ENCODE results near the gene GAS6. TPM values are rescaled to one million over a fixed set of nuclear protein-coding genes. Genes with fewer than 3 reads are reported as not detected.

GAS6 gene
- total and polyA plus RNA-seq, 2 donors (not counting 1 experiment from before 2014, with no cell fraction given), result 227 to 301 TPM

DNA sequence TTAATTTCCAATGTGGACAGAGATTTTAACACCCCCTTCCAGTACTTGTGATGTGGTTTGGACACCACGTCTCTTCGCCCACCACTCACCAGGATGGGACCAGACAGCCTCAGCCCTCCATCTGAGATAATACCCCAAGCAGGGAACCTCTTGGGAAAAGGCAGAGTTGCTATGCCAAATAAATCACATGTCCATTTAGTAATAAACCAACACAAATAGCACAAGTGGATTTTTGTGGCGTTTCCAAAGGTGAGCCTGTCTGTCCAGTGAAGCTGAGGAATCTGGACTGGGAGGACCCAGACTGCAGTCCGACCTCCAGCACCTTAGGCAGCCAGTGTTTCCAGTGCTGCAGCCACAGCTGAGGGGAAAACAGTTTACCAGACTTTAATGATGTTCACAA lies 34.1 kb upstream of the GAS6 start:
- Histone ChIP-seq H3K4me3 (replicated peaks in 1 of 4; ENCODE audit: control extremely low read depth in 1 of 4, insufficient read depth in 1 of 4, low read depth in 3 of 4, low read length in 4 of 4) (no peak overlapping the region), H3K9me3 (ENCODE audit: control insufficient read depth, insufficient read depth, low read depth, low read length) (no peaks in the 10 kb centered on the region), H3K27me3 (ENCODE audit: control insufficient read depth, insufficient read depth, low read length) (no peaks in the 10 kb centered on the region), H3K9ac (ENCODE audit: insufficient read depth, low read length) (no peak overlapping the region), H3K4me1 (ENCODE audit: control insufficient read depth, extremely low read depth, insufficient read depth, low read length) (peaks cover 16% of the 10 kb centered on the region), H3K36me3 (ENCODE audit: control insufficient read depth, insufficient read depth, low read length) (peaks cover 1% of the 10 kb centered on the region), H3K79me2 (ENCODE audit: control insufficient read depth, insufficient read depth, low read length) (no peaks in the 10 kb centered on the region), H2AFZ (ENCODE audit: low read length) (no peak overlapping the region), H3K27ac (ENCODE audit: insufficient read depth, low read length) (peak overlapping the region; percentile 86), H3K4me2 (ENCODE audit: extremely low read depth, insufficient read depth, low read length) (no peak overlapping the region), H4K20me1 (ENCODE audit: control insufficient read depth, extremely low read depth, insufficient read depth, low read length) (no peaks in the 10 kb centered on the region)
- peak in 1 of 2 donors; percentile 69 for DNase-seq (ENCODE audit: low read depth in 2 of 2)
- no peak for TF ChIP-seq EZH2 (IDR thresholded peaks at IDR 0.05; ENCODE audit: low read length, missing control alignments)
- TF ChIP-seq, protein P1, sequence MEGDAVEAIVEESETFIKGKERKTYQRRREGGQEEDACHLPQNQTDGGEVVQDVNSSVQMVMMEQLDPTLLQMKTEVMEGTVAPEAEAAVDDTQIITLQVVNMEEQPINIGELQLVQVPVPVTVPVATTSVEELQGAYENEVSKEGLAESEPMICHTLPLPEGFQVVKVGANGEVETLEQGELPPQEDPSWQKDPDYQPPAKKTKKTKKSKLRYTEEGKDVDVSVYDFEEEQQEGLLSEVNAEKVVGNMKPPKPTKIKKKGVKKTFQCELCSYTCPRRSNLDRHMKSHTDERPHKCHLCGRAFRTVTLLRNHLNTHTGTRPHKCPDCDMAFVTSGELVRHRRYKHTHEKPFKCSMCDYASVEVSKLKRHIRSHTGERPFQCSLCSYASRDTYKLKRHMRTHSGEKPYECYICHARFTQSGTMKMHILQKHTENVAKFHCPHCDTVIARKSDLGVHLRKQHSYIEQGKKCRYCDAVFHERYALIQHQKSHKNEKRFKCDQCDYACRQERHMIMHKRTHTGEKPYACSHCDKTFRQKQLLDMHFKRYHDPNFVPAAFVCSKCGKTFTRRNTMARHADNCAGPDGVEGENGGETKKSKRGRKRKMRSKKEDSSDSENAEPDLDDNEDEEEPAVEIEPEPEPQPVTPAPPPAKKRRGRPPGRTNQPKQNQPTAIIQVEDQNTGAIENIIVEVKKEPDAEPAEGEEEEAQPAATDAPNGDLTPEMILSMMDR (conservative IDR thresholded peaks at IDR 0.05 in 1 of 2, IDR thresholded peaks at IDR 0.05 in 1 of 2; ENCODE audit: low read depth in 1 of 2, low read length in 2 of 2), result no peak

DNA sequence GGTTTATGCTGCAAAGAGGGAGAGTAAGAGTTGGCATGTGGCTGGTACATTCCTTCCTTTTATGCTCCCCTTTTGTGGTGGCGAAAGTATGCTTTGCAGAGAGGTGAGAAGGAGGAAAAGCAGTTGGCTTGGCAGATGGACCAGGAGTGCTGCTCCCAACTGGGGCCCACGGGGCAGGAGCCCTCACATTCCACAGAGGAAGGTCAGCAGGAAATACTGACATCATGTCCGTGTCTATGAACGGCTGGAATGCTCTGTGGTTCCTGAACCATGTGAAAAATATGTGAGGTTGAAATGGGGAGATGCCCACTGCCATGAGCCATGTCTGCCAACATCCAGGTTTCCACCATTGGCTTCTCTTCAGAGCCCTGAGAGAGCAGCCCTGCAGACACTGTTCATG lies 33.3 kb upstream of the GAS6 start:
- H4K20me1 ChIP-seq (ENCODE audit: control insufficient read depth, extremely low read depth, insufficient read depth, low read length), result no peaks in the 10 kb centered on the region
- H3K36me3 ChIP-seq (ENCODE audit: control insufficient read depth, insufficient read depth, low read length), result peaks cover 1% of the 10 kb centered on the region
- TF ChIP-seq, protein P1 (conservative IDR thresholded peaks at IDR 0.05 in 1 of 2, IDR thresholded peaks at IDR 0.05 in 1 of 2; ENCODE audit: low read depth in 1 of 2, low read length in 2 of 2), result no peak
- H3K27ac ChIP-seq (ENCODE audit: insufficient read depth, low read length), result peak overlapping the region; percentile 86
- peak overlapping the region; percentile 46 for H3K4me2 ChIP-seq (ENCODE audit: extremely low read depth, insufficient read depth, low read length)
- peaks cover 16% of the 10 kb centered on the region for H3K4me1 ChIP-seq (ENCODE audit: control insufficient read depth, extremely low read depth, insufficient read depth, low read length)
- DNase-seq (ENCODE audit: low read depth in 2 of 2), result peak; percentile 83 to 99
- H3K79me2 ChIP-seq (ENCODE audit: control insufficient read depth, insufficient read depth, low read length), result no peaks in the 10 kb centered on the region
- no peak overlapping the region for H3K9ac ChIP-seq (ENCODE audit: insufficient read depth, low read length)
- H3K9me3 ChIP-seq (ENCODE audit: control insufficient read depth, insufficient read depth, low read depth, low read length), result no peaks in the 10 kb centered on the region
- H3K4me3 ChIP-seq (replicated peaks in 1 of 4; ENCODE audit: control extremely low read depth in 1 of 4, insufficient read depth in 1 of 4, low read depth in 3 of 4, low read length in 4 of 4), result no peak overlapping the region
- H2AFZ ChIP-seq (ENCODE audit: low read length), result no peak overlapping the region
- no peaks in the 10 kb centered on the region for H3K27me3 ChIP-seq (ENCODE audit: control insufficient read depth, insufficient read depth, low read length)

GRCh38 chr13:113895436-113895835 lies 31.6 kb upstream of the GAS6 start:
- Histone ChIP-seq H2AFZ (ENCODE audit: low read length) (no peak overlapping the region), H3K27ac (ENCODE audit: insufficient read depth, low read length) (no peak overlapping the region), H4K20me1 (ENCODE audit: control insufficient read depth, extremely low read depth, insufficient read depth, low read length) (no peaks in the 10 kb centered on the region), H3K4me3 (replicated peaks in 1 of 4; ENCODE audit: control extremely low read depth in 1 of 4, insufficient read depth in 1 of 4, low read depth in 3 of 4, low read length in 4 of 4) (no peak overlapping the region), H3K9ac (ENCODE audit: insufficient read depth, low read length) (no peak overlapping the region), H3K9me3 (ENCODE audit: control insufficient read depth, insufficient read depth, low read depth, low read length) (no peaks in the 10 kb centered on the region), H3K79me2 (ENCODE audit: control insufficient read depth, insufficient read depth, low read length) (no peaks in the 10 kb centered on the region), H3K4me2 (ENCODE audit: extremely low read depth, insufficient read depth, low read length) (no peak overlapping the region), H3K27me3 (ENCODE audit: control insufficient read depth, insufficient read depth, low read length) (no peaks in the 10 kb centered on the region), H3K4me1 (ENCODE audit: control insufficient read depth, extremely low read depth, insufficient read depth, low read length) (peaks cover 16% of the 10 kb centered on the region), H3K36me3 (ENCODE audit: control insufficient read depth, insufficient read depth, low read length) (peaks cover 1% of the 10 kb centered on the region)
- DNase-seq (ENCODE audit: low read depth in 2 of 2), result no peak
- TF ChIP-seq EZH2 (IDR thresholded peaks at IDR 0.05; ENCODE audit: low read length, missing control alignments), result no peak
- TF ChIP-seq, protein P1 (conservative IDR thresholded peaks at IDR 0.05 in 1 of 2, IDR thresholded peaks at IDR 0.05 in 1 of 2; ENCODE audit: low read depth in 1 of 2, low read length in 2 of 2), result no peak
